Naive thymus-derived CD4-positive, alpha-beta T cell (primary cell): ENCODE measurements around the gene FAM90A1. TPM values are rescaled to one million over a fixed set of nuclear protein-coding genes. Genes with fewer than 3 reads are reported as not detected.
"Not testable (repeated sequence)": the region's sequence is repeated elsewhere in the genome, so short reads cannot be mapped to it uniquely, and the experiment has no call there.

Experiments used
- ATAC-seq: fragments of 150-1000 bp; cut with Tn5 transposase; 2 replicates; pipeline ENCODE4 v1.10.0; 2021; ENCODE audit warnings: mild to moderate bottlenecking, moderate library complexity
- CTCF ChIA-PET: fragments of 350-600 bp; sonication (Branson Sonifier 250); formaldehyde crosslinking; loops from one replicate; lab custom pipeline; 2021; ENCODE audit warnings: antibody characterized with exemption; lab: Charles Lee
- POLR2A ChIA-PET: fragments of 350-600 bp; sonication (Branson Sonifier 250); formaldehyde crosslinking; loops from one replicate; lab custom pipeline; 2021; ENCODE audit warnings: antibody characterized with exemption, inconsistent platforms; lab: Charles Lee
- DNase-seq, 9 donors: peaks; one replicate each; pipeline versions ENCODE4 v3.0.0 to v3.0.0-alpha.2; 2020 to 2022; ENCODE audit warnings: mixed read lengths in 1 of 9
- H3K27ac ChIP-seq: one replicate; pipeline ENCODE4 v1.7.0; 2013; ENCODE audit warnings: mild to moderate bottlenecking, low read depth, low read length, moderate library complexity
- H3K27me3 ChIP-seq, 2 donors: one replicate each; pipeline ENCODE4 v1.7.0; 2013; ENCODE audit warnings: low read length in 2 of 2, mild to moderate bottlenecking in 2 of 2, moderate library complexity in 2 of 2; ENCODE audit not compliant: control insufficient read depth in 2 of 2, insufficient read depth in 2 of 2
- H3K36me3 ChIP-seq, 3 experiments: 1 replicate in 2 of 3; 2 replicates in 1 of 3; pipeline ENCODE4 v1.7.0; 2013; ENCODE audit warnings: low read length in 3 of 3, mild to moderate bottlenecking in 3 of 3, moderate library complexity in 1 of 3; ENCODE audit not compliant: insufficient read depth in 3 of 3, control insufficient read depth in 2 of 3
- H3K4me1 ChIP-seq, 2 donors: one replicate each; pipeline ENCODE4 v1.7.0; 2013; ENCODE audit warnings: low read length in 2 of 2, mild to moderate bottlenecking in 2 of 2, moderate library complexity in 1 of 2; ENCODE audit not compliant: control insufficient read depth in 2 of 2, insufficient read depth in 2 of 2
- H3K4me3 ChIP-seq: 2 replicates; pipeline ENCODE4 v1.7.0; 2013; ENCODE audit warnings: mild to moderate bottlenecking, low read length
- H3K9me3 ChIP-seq, 3 experiments: 1 replicate in 2 of 3; 2 replicates in 1 of 3; pipeline ENCODE4 v1.7.0; 2013; ENCODE audit warnings: low read length in 3 of 3; ENCODE audit not compliant: control insufficient read depth in 2 of 3
- H3K27ac Mint-ChIP-seq, 9 donors: one replicate each; pipeline ENCODE4 v1.8.0; 2020 to 2022; ENCODE audit warnings: mixed read lengths in 9 of 9, mild to moderate bottlenecking in 8 of 9, moderate library complexity in 5 of 9, inconsistent platforms in 2 of 9
- H3K27me3 Mint-ChIP-seq, 5 donors: one replicate each; pipeline ENCODE4 v1.8.0; 2021 to 2022; ENCODE audit warnings: mixed read lengths in 5 of 5, mild to moderate bottlenecking in 1 of 5
- H3K36me3 Mint-ChIP-seq, 5 donors: one replicate each; pipeline ENCODE4 v1.8.0; 2020 to 2022; ENCODE audit warnings: mixed read lengths in 5 of 5, mild to moderate bottlenecking in 3 of 5, inconsistent platforms in 1 of 5
- H3K4me1 Mint-ChIP-seq, 7 donors: one replicate each; pipeline ENCODE4 v1.8.0; 2020 to 2022; ENCODE audit warnings: mixed read lengths in 7 of 7, mild to moderate bottlenecking in 3 of 7, inconsistent platforms in 1 of 7
- H3K4me3 Mint-ChIP-seq, 10 donors: one replicate each; pipeline ENCODE4 v1.8.0; 2020 to 2022; ENCODE audit warnings: mild to moderate bottlenecking in 10 of 10, mixed read lengths in 10 of 10, moderate library complexity in 6 of 10, inconsistent platforms in 2 of 10
- H3K9me3 Mint-ChIP-seq, 11 donors: one replicate each; pipeline ENCODE4 v1.8.0; 2020 to 2022; ENCODE audit warnings: mixed read lengths in 11 of 11, mild to moderate bottlenecking in 4 of 11, inconsistent platforms in 1 of 11, moderate library complexity in 1 of 11
- intact Hi-C, 2 donors: fragments of 100-400 bp; cut with micrococcal nuclease; formaldehyde crosslinking; loops; one replicate each; pipeline ENCODE4 v1.15.1; 2023
- polyA plus RNA-seq, 2 donors: library from polyadenylated mRNA; unstranded; fragments of 300-500 nt; fragmentation: Illumina TruSeq; gene quantifications; one replicate each; pipeline ENCODE4 v1.2.3, GENCODE V29; 2021
- total RNA-seq, 6 experiments: library from RNA in 5 of 6; stranded (reverse) in 5 of 6; gene quantifications; 1 replicate in 5 of 6; 2 replicates in 1 of 6; pipeline ENCODE4 v1.2.3 and lab custom pipeline; 2021 to 2026

Gene FAM90A1
- total and polyA plus RNA-seq, 7 experiments from 2014 or later: 0.15 to 0.59 (median 0.37) TPM; not detected in 4

DNA sequence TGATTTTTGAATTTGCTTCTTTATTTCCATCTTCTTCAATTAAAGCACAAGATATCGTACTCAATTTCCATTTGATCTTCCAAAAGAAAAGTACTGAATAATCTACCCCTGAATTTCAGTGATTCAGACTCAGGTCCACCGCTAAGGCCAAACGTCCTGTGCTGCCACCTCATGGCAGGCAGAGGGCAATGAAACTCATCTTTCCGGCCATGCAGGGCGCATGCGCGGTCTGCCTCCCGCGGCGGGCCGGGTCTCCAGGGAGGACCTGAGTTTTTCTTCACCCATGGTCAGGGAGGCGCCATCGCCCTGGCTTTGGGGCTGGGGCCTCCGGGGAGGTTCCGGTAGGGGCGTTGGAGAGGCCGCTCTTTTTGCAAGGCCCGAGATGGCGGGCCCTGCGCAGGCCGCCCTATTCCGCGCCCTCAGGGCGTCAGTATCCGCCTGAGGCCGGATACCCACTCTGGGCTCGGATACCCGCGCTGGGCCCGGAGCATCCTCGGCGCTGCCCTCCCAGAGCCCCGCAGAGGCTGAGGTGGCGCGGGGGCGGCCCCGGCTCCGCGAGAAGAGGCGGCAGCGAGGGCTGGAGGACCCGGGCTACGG is 47.3 kb downstream of the FAM90A1 start:
- H3K9me3 Mint-ChIP-seq, H3K27me3 Mint-ChIP-seq, H3K27me3 ChIP-seq, H3K9me3 ChIP-seq, H3K4me1 ChIP-seq, H3K36me3 Mint-ChIP-seq, H3K36me3 ChIP-seq: not testable (repeated sequence)
- peak; percentile 81 for ATAC-seq
- intact Hi-C loops: loop anchor here (1.0 to 2.0 kb wide), 4 partner anchors 63 to 71 kb away; no protein-coding TSS in a partner anchor
- Histone ChIP-seq H3K4me3 (peak overlapping the region; percentile 65), H3K27ac (peak overlapping the region; percentile 74)
- Mint-ChIP-seq H3K4me3 (peak overlapping the region; percentile 65 to 88 (median 86)), H3K4me1 (peaks cover 2 to 19% (median 17%) of the 10 kb centered on the region in 7 donors), H3K27ac (peak overlapping the region; percentile 74 to 91 (median 86))
- peak; percentile 70 to 91 (median 86) for DNase-seq
- ChIA-PET POLR2A (interaction anchor here (0.7 to 0.8 kb wide), 2 partner anchors 70 to 98 kb away, joined by 3 to 4 read pairs; partner anchors contain the start of gene NECAP1), CTCF (interaction anchor here (1.0 kb wide), 1 partner anchor 71 kb away, joined by 7 read pairs; no protein-coding TSS in a partner anchor)

DNA sequence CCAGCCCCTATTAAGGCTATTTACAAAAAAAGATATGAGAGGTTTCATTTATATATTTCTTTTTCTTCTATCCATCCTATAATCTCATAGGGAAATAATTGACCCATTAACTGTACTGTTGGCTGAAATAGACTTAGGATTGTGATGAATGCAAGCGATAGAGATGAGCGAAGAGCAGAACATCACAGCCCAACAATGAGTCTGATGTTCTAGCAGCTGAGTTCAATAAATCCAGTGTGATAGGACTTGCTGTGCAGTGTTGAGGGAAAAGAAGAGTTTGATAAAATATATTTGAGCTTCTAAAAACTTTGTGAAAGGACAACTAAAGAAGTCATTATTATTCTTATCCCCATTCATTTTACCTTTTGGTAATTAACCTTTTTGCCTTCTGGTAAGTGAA is 54.5 kb downstream of the FAM90A1 start:
- H3K27ac Mint-ChIP-seq: not testable (repeated sequence)
- peaks cover 0 to 30% (median 0%) of the 10 kb centered on the region in 5 donors for H3K27me3 Mint-ChIP-seq

More for the DNA sequence above, 54.5 kb downstream of the FAM90A1 start:
- POLR2A ChIA-PET, H3K36me3 ChIP-seq, H3K4me3 Mint-ChIP-seq, H3K27ac ChIP-seq, H3K27me3 ChIP-seq, intact Hi-C loops, H3K4me1 Mint-ChIP-seq, H3K36me3 Mint-ChIP-seq, H3K9me3 Mint-ChIP-seq, H3K4me1 ChIP-seq, DNase-seq, H3K4me3 ChIP-seq, H3K9me3 ChIP-seq, ATAC-seq, CTCF ChIA-PET: not testable (repeated sequence)

Other genes with a start within 250 kb of the FAM90A1 start
- gene FOXJ2, start 194.9 kb downstream of the FAM90A1 start, total RNA-seq: 10 to 100 TPM; 19.8 to 30.2 (median 28.9) TPM
- gene FOXJ2, start 194.9 kb downstream of the FAM90A1 start, polyA plus RNA-seq: 10 to 100 TPM; 11.2 to 15.5 TPM
- 10 to 100 TPM in 1 of 5 experiments, 1 to 10 TPM in 3, under 1 TPM in 1; 0.66 to 12.7 (median 3.0) TPM for gene C3AR1, start 161.3 kb downstream of the FAM90A1 start, total RNA-seq
- gene C3AR1, start 161.3 kb downstream of the FAM90A1 start, polyA plus RNA-seq: under 1 TPM; 0.54 to 0.62 TPM
- gene NECAP1, start 145.3 kb downstream of the FAM90A1 start, total RNA-seq: 10 to 100 TPM; 41.8 to 92.0 (median 56.7) TPM
- 10 to 100 TPM; 22.5 to 23.9 TPM for gene NECAP1, start 145.3 kb downstream of the FAM90A1 start, polyA plus RNA-seq
- gene CLEC4A, start 104.0 kb downstream of the FAM90A1 start, total RNA-seq: 10 to 100 TPM in 1 of 5 experiments, 1 to 10 TPM in 2, under 1 TPM in 2; 0.30 to 25.8 (median 1.3) TPM
- 1 to 10 TPM in 1 of 2 donors, under 1 TPM in 1; 0.59 to 2.1 TPM for gene CLEC4A, start 104.0 kb downstream of the FAM90A1 start, polyA plus RNA-seq
- under 1 TPM in 1 of 5 experiments, not detected in 4; 0.12 TPM for gene ZNF705A, start 70.6 kb downstream of the FAM90A1 start, total RNA-seq
- not detected for gene ZNF705A, start 70.6 kb downstream of the FAM90A1 start, polyA plus RNA-seq
- under 1 TPM in 2 of 5 experiments, not detected in 3; 0.34 to 0.51 TPM for gene CLEC6A, start 228.3 kb upstream of the FAM90A1 start, total RNA-seq
- gene CLEC6A, start 228.3 kb upstream of the FAM90A1 start, polyA plus RNA-seq: not detected